Loucy (cell line): Measurements from ENCODE around the gene PRKX.
A peak's percentile ranks its signal among the peaks of the same experiment; 100 is the strongest.

Experiments
- H2AFZ ChIP-seq: fragments of 200-600 bp; sonication (generic); 2 replicates; pipeline ENCODE4 v1.6.0; 2016; ENCODE audit warnings: antibody characterized with exemption, mild to moderate bottlenecking, low read length, moderate library complexity
- H3F3A ChIP-seq: fragments of 200-600 bp; 2 replicates; pipeline ENCODE4 v1.6.0; 2016; ENCODE audit warnings: antibody characterized with exemption, low read depth, mild to moderate bottlenecking
- H3K27me3 ChIP-seq: fragments of 200-600 bp; sonication (generic); 2 replicates; pipeline ENCODE4 v1.6.1; 2014; ENCODE audit warnings: low read length, mild to moderate bottlenecking; ENCODE audit not compliant: insufficient read depth, poor library complexity, severe bottlenecking
- H3K36me3 ChIP-seq: fragments of 200-600 bp; sonication (generic); 2 replicates; pipeline ENCODE4 v1.6.1; 2016; ENCODE audit warnings: low read length; ENCODE audit not compliant: insufficient read depth
- H3K4me1 ChIP-seq: fragments of 200-600 bp; sonication (generic); 2 replicates; pipeline ENCODE4 v1.5.1; 2014; ENCODE audit warnings: low read length, mild to moderate bottlenecking; ENCODE audit not compliant: insufficient read depth, poor library complexity, severe bottlenecking
- H3K4me2 ChIP-seq: fragments of 200-600 bp; sonication (generic); 2 replicates; pipeline ENCODE4 v1.6.0; 2014; ENCODE audit warnings: antibody characterized with exemption, low read length, low read depth, mild to moderate bottlenecking; ENCODE audit not compliant: poor library complexity, severe bottlenecking
- H3K4me3 ChIP-seq: fragments of 200-600 bp; sonication (generic); 2 replicates; pipeline ENCODE4 v1.5.1; 2014; ENCODE audit warnings: low read length, mild to moderate bottlenecking, mixed read lengths; ENCODE audit not compliant: poor library complexity, severe bottlenecking
- H3K79me2 ChIP-seq: fragments of 200-600 bp; sonication (generic); 2 replicates; pipeline ENCODE4 v1.6.1; 2014; ENCODE audit warnings: low read length; ENCODE audit not compliant: insufficient read depth
- H3K9ac ChIP-seq: fragments of 200-600 bp; sonication (generic); 2 replicates; pipeline ENCODE4 v1.6.0; 2014; ENCODE audit warnings: mild to moderate bottlenecking, low read depth, low read length, moderate library complexity; ENCODE audit not compliant: poor library complexity, severe bottlenecking
- H3K9me2 ChIP-seq: fragments of 200-600 bp; sonication (generic); replicated peaks from 2 replicates; pipeline ENCODE4 v1.6.1; 2016; ENCODE audit warnings: low read depth, low read length, mixed read lengths
- H3K9me3 ChIP-seq: fragments of 200-600 bp; sonication (generic); 2 replicates; pipeline ENCODE4 v1.6.1; 2014; ENCODE audit warnings: mild to moderate bottlenecking, antibody characterized with exemption, low read length, low read depth; ENCODE audit not compliant: insufficient read depth
- H4K20me1 ChIP-seq: fragments of 200-600 bp; sonication (generic); 2 replicates; pipeline ENCODE4 v1.6.0; 2014; ENCODE audit warnings: antibody characterized with exemption, low read length, mild to moderate bottlenecking; ENCODE audit not compliant: insufficient read depth, poor library complexity, severe bottlenecking
- CTCF ChIP-seq: fragments of 200-600 bp; sonication (generic); conservative IDR thresholded peaks from 2 replicates; pipeline ENCODE4 v1.5.1; 2014; ENCODE audit warnings: mild to moderate bottlenecking, antibody characterized with exemption, low read length
- EZH2phosphoT487 ChIP-seq: fragments of 200-600 bp; IDR thresholded peaks from 2 replicates; pipeline ENCODE4 v1.6.1; 2018; ENCODE audit warnings: antibody characterized with exemption, mild to moderate bottlenecking, moderate library complexity, borderline replicate concordance

PRKX gene

DNA sequence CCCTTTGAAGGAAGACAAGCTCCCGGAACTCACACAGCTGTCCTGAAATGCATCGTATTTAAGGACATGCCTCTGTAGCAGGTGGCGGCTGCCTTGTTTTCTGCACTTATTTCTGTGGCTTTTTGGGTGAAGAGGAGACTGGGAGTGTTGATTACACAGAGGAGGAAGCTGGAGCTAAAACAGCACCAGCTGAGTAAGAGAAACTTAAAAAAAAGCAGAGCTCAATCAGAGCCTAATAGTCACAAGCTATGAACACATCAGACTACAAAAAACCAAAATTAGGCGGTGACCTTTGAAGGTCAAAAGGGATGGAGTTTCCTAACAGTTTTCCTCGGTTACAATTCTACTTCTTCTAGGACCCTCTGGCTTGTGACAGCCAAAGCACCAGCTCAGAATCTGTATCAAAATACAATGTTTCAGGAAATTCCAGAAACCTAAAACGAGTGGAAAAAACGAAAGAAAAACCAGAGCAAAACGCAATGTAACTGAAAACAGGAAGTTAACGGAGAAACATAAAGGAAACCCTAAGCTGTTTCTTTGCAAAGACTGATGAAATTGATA lies 13.5 kb downstream of the PRKX start:
- peak overlapping the region; percentile 63 for H3K4me2 ChIP-seq
- H3K9ac ChIP-seq = peak overlapping the region; percentile 48

GRCh38 chrX:3697701-3698279 lies 15.7 kb downstream of the PRKX start:
- peaks cover 43% of the 10 kb centered on the region for H3K79me2 ChIP-seq
- no peak overlapping the region for H2AFZ ChIP-seq
- no peaks in the 10 kb centered on the region for H3K9me3 ChIP-seq
- H3K9ac ChIP-seq = no peak overlapping the region
- no peaks in the 10 kb centered on the region for H3K9me2 ChIP-seq
- H3K27me3 ChIP-seq = no peaks in the 10 kb centered on the region
- H3K4me3 ChIP-seq = no peak overlapping the region
- TF ChIP-seq EZH2phosphoT487 = no peak
- TF ChIP-seq CTCF = no peak
- no peaks in the 10 kb centered on the region for H3F3A ChIP-seq
- no peaks in the 10 kb centered on the region for H4K20me1 ChIP-seq
- no peak overlapping the region for H3K4me2 ChIP-seq
- H3K4me1 ChIP-seq = peaks cover 6% of the 10 kb centered on the region
- H3K36me3 ChIP-seq = no peaks in the 10 kb centered on the region

More for the DNA sequence above, 13.5 kb downstream of the PRKX start:
- Histone ChIP-seq H3K36me3 (no peaks in the 10 kb centered on the region), H3K9me3 (no peaks in the 10 kb centered on the region), H4K20me1 (peaks cover 2% of the 10 kb centered on the region), H3K27me3 (no peaks in the 10 kb centered on the region), H3K79me2 (peaks cover 39% of the 10 kb centered on the region), H3K4me3 (peak overlapping the region; percentile 73), H2AFZ (no peak overlapping the region), H3K9me2 (no peaks in the 10 kb centered on the region), H3F3A (no peaks in the 10 kb centered on the region), H3K4me1 (peaks cover 6% of the 10 kb centered on the region)
- TF ChIP-seq EZH2phosphoT487 (no peak), CTCF (no peak)

GRCh38 chrX:3697220-3697684 lies 16.2 kb downstream of the PRKX start:
- Histone ChIP-seq H3K4me1 (peaks cover 6% of the 10 kb centered on the region), H3K4me3 (no peak overlapping the region), H2AFZ (no peak overlapping the region), H4K20me1 (no peaks in the 10 kb centered on the region), H3K9me2 (no peaks in the 10 kb centered on the region), H3K4me2 (no peak overlapping the region), H3F3A (no peaks in the 10 kb centered on the region), H3K36me3 (no peaks in the 10 kb centered on the region), H3K9ac (no peak overlapping the region), H3K9me3 (no peaks in the 10 kb centered on the region), H3K79me2 (peaks cover 43% of the 10 kb centered on the region), H3K27me3 (no peaks in the 10 kb centered on the region)
- no peak for TF ChIP-seq CTCF
- TF ChIP-seq EZH2phosphoT487 = no peak
